GM21737 (cell line): Measurements from ENCODE around the gene EIF6.
"Not testable (repeated sequence)": the region's sequence is repeated elsewhere in the genome, so short reads cannot be mapped to it uniquely, and the experiment has no call there.

Experiments used
- ATAC-seq: cut with Tn5 transposase; IDR thresholded peaks from one replicate; pipeline ENCODE4 v1.9.1; 2021; ENCODE audit warnings: mild to moderate bottlenecking, moderate library complexity; ENCODE audit not compliant: unreplicated experiment

The EIF6 gene

DNA sequence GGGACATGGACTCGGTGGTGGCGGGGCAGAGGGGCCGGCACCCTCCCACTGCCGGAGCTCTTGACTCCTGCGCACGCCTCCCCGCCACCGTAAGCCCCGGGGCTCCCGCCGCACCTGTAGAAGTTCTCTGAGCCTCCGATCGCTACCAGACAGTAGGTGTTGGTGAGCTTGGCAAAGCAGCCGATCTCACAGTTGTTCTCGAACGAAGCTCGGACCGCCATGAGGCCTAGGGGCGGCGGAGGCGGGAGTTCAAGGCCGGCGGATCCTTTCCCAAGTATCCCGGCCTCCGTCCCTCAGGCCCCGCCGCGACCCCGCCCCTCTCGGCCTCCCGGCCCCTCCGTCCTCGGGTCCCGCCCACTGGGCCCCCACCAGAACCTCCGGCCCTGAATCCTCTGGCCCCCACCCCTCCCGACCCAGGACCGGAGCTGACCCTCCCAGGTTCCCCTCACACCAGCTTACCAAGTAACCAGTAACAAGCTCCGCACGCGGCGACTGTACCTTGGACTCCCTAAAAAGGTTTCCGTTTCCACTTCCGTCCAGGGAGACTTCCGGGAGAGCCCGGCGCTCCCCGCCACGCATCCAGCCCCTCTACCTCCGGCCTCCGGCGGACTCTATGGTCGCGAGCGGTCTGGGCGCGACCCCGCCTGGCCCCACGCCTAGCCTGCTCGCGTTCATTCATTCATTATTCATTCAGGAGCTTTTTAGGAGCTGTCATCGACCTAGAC, at the start of gene EIF6:
EIF6 (minus strand) TSS at position 506 of the 725 bp plus-strand sequence; CDS start at position 221, 285 bp downstream.
- peak; percentile 62 for ATAC-seq

DNA sequence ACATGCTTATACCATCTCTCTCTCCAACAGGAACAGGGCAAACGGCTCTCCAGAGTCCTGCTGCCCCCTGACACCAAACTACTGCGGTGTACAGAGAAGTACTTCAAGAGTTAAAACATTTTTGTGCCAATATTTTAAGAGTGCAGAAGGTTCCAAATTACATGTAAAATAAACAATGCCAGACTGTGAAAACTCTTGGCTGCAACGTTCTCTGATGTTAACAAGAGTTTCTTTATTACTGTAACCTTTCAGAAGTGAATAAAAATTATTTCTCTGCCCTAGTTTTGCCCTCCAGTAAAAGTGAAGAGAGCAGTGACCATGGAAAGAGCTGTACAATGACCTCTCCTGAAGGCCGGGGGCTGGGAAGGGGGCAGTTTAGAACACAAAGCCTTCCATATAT, 49.0 kb upstream of the EIF6 start:
- ATAC-seq, result no peak

DNA sequence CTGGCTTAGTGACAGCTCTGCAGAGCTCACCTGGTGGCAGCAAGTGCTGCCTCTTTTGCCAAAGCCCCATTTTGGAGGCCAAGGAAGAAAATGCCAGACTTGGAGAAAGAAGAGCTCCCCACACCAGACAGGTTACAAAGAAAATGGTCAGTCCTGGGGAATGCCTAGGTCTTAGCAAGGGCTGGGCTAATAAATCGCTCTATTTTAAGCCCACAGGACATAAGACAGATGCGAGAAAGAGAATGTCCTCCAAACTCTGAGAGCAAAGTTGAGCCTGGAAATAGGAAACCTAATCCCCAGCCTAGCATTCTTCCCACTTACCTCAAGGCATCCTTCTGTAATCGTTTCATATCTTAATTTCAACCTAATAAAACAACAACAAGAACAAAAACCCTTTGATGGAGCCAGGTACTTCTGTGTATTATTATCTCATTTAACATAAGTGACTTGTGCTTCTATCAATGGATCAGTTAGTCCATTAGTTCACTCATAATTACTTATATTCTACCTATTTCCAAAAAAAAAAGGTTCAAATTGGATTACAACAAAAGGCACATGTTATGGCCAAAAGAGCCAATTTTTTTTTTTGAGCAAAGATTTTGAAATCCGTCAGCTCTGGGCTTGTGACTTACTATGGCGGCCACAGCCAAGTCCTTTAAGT, 48.1 kb upstream of the EIF6 start:
- ATAC-seq, result no peak

DNA sequence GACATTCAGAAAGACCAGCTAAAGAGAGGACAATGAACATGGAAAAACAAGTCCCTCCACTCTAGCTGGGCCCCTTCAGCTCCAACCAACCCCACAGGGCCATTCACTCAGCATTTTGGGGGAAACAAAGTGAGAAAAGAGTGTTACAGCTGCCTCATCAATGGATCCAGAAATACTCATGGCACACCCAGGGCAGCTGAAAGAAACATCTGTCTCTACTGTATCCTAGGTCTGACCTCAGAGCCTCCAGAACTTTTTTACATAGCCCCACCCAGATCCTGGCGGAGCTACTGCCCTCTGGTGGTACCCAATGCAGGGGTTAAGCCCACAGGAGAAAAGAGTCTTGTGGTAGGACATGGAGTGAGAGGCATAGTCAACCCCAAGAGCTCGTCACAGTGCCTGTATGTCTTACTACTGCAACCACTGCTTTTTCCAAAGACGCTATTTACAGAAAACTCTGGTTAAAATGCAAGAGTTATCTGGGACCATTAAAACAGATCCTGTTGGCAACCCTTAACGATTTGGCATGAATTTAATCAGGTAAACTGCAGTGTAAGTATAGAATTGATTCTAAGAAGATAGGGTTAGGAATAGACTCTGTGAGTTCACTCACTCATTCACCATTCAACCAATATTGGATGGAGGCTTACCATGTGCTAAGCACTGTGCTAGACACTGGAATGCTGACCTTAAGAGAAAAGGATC, 45.0 kb upstream of the EIF6 start:
- no peak for ATAC-seq

DNA sequence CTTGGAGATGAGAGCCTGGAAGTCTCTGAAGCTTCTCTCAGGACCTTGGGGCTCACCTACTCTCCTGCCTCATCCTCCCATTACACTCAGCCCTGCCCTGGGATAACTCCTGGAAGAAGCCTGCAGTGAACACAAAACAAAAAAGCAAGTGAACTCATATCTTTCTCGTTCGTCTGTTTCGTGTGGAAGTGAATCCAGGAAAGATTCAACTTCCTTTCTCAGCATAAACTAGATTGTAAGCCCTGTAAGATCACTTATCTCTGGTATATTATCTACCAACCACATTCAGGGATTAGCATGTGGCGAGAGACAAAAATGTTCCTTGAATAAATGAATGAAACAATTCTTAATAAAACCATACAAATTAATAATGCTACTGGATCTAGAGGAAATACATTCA, 44.1 kb upstream of the EIF6 start:
- no peak for ATAC-seq

DNA sequence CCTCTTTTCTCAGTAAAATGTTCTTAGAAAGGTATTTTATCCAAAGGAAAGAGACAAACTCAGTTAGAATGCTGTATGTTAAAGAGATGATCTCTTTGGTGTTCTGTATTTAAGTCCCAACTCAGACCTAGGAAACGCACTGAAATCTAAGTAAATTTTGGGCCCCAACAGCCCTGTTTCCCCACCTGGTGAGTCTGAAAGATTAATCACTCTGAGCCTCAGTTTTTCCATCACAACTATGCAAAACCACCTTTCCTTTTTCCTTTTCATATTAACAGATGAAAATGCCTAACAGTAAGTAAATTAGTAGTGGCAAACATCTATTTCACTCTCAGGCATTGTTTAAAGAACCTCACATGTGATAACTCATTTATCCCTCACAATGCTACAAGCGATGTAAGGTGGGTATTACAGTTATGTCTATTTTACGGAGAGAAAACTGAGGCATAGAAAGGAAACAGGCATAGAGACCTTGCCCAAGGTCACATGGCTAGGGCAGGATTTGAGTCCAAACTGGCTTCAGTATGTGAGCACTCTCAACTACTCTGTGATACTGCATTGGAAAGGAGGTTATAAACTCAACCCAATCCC, 43.6 kb upstream of the EIF6 start:
- no peak for ATAC-seq

DNA sequence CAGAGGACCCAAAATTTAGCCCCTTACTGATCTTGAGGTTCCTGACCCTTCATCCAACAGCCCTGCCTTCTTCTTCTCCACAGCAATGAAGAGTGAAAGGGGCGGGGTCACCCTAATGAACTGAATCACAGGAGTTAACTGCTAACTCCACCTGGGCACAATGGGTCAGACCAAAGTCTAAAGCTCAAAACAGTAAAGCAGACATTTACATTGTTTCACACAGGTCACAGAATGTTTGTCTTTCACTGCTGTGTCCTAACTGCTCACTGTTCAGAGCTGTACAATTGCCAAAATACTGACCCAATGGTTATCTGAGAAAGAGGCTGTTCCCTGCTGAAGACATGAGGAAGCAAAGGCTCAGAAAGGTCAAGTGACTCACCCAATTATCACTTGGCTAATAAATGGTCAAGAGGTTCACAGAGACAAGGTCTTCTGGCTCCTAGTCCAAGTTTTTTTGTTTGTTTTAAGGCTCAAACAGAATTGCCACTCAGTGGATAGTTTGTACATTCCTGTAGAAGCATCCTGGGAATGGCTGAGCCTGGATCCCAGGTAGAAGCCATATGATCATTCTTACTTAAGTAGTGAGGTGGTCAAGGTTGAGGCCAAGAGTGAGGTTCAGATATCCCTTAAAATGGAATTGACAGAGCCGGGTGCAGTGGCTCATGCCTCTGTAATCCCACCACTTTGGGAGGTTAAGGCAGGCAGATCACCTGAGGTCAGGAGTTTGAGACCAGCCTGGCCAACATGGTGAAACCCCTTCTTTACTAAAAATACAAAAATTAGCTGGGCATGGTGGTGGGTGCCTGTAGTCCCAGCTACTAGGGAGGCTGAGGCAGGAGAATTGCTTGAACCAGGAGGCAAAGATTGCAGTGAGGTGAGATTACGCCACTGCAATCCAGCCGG, 42.8 kb upstream of the EIF6 start:
- no peak for ATAC-seq

DNA sequence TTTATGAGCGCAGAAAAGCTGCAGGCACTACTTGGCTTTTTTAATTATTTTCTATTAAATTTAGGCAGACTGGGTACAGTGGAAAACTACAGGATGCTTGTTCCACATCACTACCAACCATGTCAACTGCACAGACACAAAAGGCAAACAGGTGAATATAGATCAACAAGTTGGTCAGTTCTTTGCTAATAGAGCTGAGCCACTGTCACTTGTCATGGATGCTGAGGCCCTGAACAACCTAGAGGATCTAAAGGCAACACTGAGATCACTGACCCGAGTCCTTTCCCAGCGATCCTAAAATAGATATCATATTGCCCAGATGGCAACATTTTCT, 42.1 kb upstream of the EIF6 start:
- no peak for ATAC-seq

DNA sequence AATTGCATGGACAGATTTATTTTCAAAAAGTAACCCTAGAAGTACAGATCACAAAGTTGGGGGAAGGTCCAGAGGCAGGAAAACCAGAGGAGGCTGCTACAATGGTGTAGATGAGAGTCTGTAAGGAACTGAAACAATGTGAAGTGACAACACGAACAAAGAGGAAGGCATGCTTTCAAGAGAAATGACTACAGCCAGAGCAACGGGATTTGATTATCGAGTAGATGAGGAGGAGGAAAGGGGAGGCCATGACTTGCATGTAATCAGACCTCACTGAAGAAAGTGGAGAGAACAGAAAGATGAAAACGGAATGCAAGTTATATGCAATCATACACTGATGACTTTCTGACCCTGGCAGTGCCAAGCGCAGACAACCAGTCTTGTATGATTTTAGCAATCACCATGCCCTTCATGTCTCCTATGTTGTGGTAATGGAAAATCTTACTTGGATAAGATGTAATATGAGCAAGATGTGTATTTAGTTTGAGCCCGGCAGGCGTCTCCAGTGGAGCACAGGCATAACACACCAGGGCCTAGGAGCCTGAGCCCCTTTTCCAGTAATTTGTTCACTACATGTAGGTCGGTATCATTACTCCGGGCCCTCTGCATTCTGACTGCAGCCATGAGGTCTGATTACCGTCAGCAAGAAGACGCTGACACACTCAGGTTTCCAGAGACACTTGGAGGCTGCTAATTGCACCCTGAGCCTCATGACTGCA, 41.6 kb upstream of the EIF6 start:
- no peak for ATAC-seq

DNA sequence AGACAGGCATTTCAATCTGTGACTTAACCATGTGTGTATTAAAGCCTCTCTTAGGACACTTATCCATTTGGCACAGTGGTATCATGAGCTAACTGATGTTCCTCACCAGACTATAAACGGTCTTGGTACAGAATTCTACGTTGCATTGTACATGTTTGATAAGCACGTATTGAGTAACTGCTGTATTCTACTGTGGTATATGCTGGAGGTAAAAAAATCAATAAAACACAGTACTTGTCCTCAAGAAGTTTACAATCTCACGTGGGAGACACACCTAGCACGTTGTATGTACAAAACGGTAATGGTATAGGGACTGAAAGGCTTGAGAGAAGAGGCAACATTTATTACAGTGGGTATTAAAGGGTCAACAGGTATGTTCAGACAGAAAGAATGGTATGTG, 40.8 kb upstream of the EIF6 start:
- ATAC-seq, result no peak

DNA sequence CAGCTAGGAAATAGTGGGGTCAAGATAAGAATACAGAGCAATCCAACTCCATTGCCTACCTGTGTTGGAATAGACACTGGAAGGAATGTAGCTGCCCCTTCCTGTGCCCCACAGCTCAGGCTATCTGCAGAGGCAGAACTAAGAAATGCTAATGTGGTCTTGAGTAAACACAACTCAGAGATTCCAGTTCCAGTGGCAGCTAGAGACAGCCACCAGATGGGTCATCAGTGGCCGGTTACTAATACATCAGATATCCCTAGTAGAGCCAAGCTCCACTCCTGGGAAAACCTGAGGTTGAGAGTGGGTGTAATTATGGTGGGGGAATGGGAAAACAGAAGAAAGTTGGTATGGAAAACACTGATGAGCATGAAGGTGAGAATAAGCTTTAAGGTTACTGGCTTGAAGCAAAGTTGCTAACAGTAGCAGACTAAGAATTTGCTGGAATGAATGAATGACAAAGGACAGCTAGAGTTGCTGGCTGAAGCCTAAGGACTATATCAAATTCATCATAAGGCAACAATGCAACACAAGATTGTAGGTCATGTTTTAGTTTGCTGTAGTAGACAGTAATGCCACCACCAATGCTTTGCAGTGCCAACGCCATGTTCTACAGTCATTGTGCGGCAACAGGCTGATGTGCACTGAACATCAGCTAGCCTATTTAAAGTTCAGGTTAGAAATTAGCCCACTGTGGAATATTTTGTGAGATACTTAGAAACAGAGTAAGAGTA, 36.0 kb upstream of the EIF6 start:
- no peak for ATAC-seq

DNA sequence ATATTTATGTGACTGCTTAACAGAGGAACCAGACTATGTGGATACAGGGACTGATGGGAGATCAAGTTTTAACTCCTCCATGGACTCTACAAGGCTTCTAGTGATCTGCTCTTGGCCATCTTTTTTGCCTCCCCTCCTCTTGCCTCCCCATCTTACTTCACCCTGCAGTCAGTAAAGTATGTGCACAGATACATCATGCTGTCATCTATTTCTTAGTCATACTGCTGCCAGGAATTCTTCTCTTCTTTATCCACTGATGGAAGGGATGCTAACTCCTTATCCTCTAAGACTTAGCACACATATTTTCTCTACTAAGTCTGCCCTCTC, 35.3 kb upstream of the EIF6 start:
- ATAC-seq, result no peak

DNA sequence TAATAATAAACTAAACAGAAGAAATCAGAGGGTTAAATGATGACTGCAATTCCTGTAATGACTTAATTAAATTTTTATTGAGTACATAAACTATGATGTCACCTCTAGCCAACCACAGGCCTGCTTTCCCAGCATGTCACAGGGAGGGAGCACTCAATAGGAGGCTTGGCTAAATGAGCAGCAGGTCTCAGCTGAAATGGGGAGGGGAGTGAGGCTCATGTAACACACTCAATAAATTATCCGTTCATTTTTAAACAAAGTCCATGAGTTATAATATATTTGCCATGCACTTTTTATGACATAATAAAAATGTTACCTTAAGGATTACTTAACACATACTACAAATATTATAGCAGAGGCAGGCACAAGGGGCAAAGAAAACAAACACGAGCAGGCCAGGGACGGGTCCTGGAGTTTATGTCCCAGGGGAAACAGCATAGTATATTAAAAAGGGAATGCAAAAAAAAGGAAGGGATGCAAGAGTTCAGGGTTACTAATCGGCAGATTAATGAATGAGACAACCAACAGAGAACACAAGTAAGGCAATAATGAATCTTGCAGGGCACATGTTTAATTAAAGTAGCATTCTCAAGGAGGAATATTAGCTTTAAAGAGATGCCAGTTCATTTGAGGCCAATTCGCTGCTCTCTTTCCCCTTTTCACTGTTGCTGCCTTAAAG, 34.8 kb upstream of the EIF6 start:
- no peak for ATAC-seq

DNA sequence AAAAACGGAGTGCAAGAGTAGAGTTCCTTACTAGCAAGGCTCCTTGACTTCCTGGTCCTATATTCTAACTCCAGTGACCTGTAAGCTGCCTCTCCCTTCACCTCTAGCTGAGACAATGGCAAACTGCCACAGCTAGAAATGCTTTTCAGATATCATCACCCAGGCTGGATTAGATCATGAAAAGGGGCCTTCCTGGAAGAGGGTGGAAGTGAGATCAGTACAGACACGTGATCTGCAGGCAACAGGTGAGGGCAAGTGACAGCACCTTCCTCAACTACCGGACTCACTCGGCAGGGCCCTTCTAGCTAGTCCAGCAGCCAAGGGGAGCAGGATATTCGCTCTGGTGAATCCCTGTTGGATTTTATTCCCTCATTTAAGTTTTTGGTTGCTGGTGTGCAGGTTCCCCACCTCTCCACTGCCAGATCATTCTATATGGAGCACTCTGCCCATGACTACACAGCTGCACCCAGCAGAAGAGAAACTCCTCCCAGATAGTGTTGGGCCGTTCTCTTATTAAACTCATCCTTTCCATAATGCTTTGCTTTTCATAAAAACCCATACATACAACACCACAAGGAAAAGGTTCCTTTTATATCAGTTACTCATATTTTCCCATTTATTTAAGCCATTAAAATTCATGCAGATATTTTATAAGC, 34.1 kb upstream of the EIF6 start:
- no peak for ATAC-seq

DNA sequence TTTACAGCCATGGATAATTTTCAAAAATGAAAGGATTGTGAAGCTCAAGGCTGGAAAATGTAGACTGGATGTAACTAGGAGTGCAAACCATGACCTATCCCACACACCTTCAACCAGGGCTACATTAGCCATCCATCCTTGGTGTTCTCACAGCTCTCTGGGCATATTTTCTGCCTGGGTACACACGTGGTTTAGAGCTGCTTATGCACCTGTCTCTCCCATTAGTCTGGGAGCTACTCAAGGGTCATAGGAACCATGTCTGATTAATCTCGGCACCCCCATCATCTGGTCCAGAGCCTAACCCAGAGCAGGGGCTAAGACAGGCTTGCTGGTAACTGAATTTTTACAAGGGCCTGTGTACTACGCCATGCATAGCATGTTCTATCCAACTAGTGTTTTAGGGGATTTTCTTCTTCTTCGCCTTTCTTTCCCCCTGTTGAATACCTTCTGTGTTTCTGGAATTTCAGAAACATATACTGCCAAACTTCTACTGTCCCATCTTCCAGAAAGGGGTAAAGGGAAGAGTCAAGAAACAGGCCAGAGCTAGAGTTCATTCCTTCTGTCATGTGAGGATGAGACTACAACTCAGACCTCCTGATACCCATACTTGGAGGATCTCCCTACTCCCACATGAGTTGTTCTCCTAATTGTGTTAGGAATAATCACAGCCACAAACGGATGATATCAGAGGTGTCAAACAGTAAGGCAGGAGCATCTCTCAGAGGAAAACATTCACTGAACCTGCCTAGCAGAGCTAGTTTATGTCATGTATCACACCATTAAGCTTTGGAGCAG, 33.0 kb upstream of the EIF6 start:
- ATAC-seq, result no peak

DNA sequence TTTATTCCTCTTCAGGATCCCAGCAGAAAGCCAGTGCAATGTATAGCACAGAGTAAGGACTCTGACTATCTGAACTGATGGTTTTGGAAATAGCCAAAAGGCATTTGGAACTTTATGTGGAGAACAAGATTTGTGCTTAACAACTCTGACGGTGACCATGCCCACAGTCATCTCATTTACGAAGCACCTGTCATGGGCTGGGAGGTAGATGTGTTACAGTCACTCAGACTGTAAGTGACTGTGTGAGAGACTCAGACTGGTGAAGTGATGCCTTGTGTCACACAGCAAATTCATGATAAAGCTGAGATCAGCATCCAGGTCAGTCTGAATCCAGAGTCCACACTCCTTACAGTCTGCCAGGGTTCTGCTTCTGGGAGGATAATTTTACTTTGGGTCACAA, 31.5 kb upstream of the EIF6 start:
- no peak for ATAC-seq

DNA sequence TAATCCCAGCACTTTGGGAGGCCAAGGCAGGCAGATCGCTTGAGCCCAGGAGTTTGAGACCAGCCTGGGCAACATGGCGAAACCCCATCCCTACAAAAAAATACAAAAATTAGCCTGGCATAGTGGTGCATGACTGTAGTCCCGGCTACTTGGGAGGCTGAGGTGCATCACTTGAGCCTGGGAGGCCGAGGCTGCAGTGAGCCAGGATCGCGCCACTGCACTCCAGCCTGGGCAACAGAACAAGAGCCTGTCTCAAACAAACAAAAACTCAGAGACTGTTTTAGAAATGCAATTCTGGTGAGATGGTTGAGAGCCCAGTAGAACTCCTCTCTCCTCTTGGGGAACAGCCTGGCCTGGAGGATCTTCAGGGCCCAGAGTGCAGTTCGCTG, 31.1 kb upstream of the EIF6 start:
- ATAC-seq, result not testable (repeated sequence)
